OCI-LY1 (cell line): ENCODE measurements around the gene PDPR.
"Not testable (repeated sequence)": the region's sequence is repeated elsewhere in the genome, so short reads cannot be mapped to it uniquely, and the experiment has no call there.

Experiments used
- CTCF ChIP-seq: fragments of 200-600 bp; sonication (generic), shearing (Covaris generic); IDR thresholded peaks from 2 replicates; pipeline ENCODE4 v1.5.1; 2017; ENCODE audit warnings: mild to moderate bottlenecking, antibody characterized with exemption, low read length, moderate library complexity, mixed read lengths
- EZH2 ChIP-seq: fragments of 200-600 bp; sonication (generic), shearing (Covaris generic); IDR thresholded peaks from 2 replicates; pipeline ENCODE4 v1.8.0; 2017; ENCODE audit warnings: borderline replicate concordance, mixed run types, mild to moderate bottlenecking, antibody characterized with exemption, low read length, moderate library complexity, mixed read lengths

GRCh38 chr16:70089289-70089688, 24.8 kb upstream of the PDPR start:
- TF ChIP-seq CTCF, EZH2: not testable (repeated sequence)
